ENCODE data around the gene E2F7.
"Not testable (repeated sequence)": the region's sequence is repeated elsewhere in the genome, so short reads cannot be mapped to it uniquely, and the experiment has no call there.

Gene E2F7, protein sequence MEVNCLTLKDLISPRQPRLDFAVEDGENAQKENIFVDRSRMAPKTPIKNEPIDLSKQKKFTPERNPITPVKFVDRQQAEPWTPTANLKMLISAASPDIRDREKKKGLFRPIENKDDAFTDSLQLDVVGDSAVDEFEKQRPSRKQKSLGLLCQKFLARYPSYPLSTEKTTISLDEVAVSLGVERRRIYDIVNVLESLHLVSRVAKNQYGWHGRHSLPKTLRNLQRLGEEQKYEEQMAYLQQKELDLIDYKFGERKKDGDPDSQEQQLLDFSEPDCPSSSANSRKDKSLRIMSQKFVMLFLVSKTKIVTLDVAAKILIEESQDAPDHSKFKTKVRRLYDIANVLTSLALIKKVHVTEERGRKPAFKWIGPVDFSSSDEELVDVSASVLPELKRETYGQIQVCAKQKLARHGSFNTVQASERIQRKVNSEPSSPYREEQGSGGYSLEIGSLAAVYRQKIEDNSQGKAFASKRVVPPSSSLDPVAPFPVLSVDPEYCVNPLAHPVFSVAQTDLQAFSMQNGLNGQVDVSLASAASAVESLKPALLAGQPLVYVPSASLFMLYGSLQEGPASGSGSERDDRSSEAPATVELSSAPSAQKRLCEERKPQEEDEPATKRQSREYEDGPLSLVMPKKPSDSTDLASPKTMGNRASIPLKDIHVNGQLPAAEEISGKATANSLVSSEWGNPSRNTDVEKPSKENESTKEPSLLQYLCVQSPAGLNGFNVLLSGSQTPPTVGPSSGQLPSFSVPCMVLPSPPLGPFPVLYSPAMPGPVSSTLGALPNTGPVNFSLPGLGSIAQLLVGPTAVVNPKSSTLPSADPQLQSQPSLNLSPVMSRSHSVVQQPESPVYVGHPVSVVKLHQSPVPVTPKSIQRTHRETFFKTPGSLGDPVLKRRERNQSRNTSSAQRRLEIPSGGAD

GRCh38 chr12:77065361-77066204, at the start of gene E2F7:
Gene E2F7, minus strand, starts transcription at chr12:77065569. Its CDS starts 934 bp downstream, at chr12:77064635.
- DNase-seq = peak; percentile 82

DNA sequence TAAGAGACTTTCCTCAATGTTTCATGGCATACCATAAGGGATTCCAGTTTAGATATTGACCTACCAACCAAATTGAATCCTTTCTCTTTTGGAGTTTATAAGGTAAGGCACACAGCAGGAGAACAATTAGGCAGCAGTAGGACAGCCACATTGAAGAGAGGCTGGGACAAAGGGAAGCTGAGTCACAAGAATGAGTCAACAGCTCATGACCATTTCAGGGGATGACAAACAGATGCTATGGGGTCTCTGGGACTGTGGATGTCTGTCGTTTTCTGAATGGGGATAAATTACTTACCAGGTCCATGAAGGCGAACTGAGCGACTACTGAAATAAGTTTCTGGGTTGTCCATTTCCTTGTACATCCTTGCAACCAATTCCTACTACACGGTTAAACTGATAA, 48.6 kb upstream of the E2F7 start:
- no peak for DNase-seq

- DNase-seq = no peak
Measured at GRCh38 chr12:77108707-77109106, 43.3 kb upstream of the E2F7 start.

GRCh38 chr12:77107121-77107520, 41.8 kb upstream of the E2F7 start:
- no peak for DNase-seq

- DNase-seq = no peak
Measured at GRCh38 chr12:77104792-77105191, 39.4 kb upstream of the E2F7 start.

DNA sequence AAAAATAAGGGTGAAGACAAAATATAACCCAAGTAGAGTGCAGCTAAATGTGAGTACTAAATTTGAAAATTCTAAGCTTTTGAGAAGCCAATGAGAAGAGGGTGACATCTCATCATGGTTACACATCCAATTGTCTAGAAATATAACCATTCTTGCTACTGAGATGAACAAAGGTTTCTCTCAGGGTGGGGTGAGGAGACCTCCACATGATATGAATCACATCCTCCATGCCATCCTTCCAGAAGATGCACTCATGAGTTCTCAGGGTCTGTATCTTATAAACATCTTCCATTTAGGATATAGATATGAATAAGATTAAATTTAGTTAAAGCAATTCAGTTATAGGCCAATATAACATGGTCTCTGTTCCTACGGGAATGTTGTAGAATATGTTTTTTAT, 38.9 kb upstream of the E2F7 start:
- DNase-seq = no peak

GRCh38 chr12:77102691-77103090, 37.3 kb upstream of the E2F7 start:
- DNase-seq = no peak

- no peak for DNase-seq
Measured at GRCh38 chr12:77102123-77102522, 36.8 kb upstream of the E2F7 start.

DNA sequence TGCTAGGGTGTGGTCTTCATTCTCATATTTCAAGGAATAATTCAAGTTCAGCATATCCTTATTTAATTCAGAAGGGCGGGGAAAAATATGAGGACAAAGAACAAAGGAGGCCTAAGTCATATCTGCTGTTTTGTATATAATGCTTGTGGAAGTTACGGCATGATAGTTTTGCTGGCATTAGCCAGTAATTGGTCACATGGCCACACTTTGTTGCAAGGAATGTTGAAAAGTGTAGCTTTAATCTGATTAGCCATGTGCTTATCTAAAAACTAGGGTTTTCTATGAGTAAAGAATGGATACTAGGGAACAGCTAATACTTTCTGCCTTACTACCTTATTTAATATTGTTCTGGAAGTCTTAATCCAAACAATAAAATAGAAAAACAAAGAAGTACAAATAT, 34.4 kb upstream of the E2F7 start:
- DNase-seq = no peak

- no peak for DNase-seq
Measured at GRCh38 chr12:77097846-77098245, 32.5 kb upstream of the E2F7 start.

DNA sequence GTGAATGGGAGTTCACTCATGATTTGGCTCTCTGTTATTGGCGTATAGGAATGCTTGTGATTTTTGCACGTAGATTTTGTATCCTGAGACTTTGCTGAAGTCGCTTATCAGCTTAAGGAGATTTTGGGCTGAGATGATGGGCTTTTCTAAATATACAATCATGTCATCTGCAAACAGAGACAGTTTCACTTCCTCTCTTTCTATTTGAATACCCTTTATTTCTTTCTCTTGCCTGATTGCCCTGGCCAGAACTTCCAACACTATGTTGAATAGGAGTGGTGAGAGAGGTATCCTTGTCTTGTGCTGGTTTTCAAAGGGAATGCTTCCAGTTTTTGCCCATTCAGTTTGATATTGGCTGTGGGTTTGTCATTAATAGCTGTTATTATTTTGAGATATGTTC, 26.9 kb upstream of the E2F7 start:
- not testable (repeated sequence) for DNase-seq

DNA sequence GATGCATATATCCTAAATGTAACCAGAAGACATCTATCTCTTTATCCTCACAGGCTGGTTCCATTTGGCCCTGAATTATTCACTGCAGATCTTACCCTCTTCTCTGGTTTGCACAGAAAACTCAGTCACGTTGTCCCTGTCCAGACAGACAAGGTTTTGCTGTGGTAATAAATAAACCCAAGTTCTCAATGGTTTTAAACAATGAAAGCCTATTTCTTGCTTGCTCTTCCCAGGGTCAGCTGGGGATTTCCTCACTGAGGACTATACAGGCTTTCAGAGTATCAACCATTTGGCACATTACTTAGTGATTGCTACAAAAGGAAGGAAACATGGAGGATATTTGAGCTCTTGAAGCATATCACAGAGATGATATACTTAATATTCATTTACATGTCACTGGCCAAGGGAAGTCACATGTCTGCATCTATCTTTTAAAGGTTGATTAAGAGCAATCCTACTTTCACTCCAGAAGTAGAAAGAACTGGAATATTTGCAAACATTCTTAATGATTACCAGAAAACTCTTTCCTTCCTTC, 24.4 kb upstream of the E2F7 start:
- DNase-seq = no peak

DNA sequence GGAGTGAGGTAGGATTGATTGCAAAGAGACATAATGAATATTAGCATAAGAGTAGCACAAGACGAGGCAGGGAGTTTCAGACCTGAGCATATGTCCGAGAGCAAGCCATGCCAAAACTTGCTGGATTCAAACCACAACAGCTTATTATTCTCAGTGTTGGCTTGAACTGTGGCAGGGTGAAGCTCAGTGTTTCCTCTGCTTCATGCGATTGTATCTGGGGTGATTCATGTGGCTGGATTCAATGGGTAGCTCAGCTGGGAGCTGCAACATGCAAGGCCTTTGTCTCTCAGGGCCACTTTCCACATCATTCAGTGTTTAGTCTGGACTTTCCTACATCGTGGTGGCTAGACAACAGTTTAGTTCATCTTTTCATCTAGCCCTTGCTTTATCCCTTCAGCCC, 22.1 kb upstream of the E2F7 start:
- no peak for DNase-seq

GRCh38 chr12:77082021-77082420, 16.7 kb upstream of the E2F7 start:
- no peak for DNase-seq

DNA sequence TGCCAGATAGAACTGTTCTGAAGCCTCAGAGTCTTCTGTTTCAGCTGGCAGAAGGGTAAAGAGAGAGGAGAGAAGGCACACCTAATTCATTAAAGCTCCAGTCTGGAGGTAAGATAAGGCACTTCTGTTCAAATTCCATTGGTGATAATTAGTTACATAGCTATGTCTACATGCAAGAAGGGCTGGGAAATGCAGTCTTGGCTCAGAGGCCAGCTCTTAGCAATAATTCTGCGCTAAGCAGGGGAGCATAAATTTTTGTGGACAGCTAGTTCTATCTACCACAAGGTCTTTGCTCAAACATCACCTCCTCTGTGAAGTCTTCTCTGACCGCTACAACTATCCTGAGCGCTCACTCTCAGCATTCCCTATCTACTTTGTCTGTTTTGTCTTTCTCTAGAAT, 14.3 kb upstream of the E2F7 start:
- no peak for DNase-seq

GRCh38 chr12:77078231-77078630, 12.9 kb upstream of the E2F7 start:
- no peak for DNase-seq

GRCh38 chr12:77076886-77077285, 11.5 kb upstream of the E2F7 start:
- DNase-seq = no peak

DNA sequence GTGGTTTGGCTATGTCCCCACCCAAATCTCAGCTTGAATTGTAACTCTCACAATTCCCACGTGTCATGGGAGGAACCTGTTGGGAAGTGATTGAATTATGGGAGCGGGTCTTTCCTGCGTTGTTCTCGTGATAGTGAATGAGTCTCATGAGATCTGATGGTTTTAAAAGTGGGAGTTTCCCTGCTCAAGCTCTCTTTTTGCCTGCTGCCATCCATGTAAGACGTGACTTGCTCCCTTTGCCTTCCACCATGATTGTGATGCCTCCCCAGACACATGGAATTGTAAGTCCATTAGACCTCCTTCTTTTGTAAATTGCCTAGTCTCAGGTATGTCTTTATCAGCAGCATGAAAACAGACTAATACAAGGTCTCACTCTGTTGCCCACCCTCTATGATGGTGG, 8.5 kb upstream of the E2F7 start:
- not testable (repeated sequence) for DNase-seq

GRCh38 chr12:77072833-77073495, 7.6 kb upstream of the E2F7 start:
- no peak for DNase-seq

GRCh38 chr12:77070800-77071449, 5.6 kb upstream of the E2F7 start:
- no peak for DNase-seq

DNA sequence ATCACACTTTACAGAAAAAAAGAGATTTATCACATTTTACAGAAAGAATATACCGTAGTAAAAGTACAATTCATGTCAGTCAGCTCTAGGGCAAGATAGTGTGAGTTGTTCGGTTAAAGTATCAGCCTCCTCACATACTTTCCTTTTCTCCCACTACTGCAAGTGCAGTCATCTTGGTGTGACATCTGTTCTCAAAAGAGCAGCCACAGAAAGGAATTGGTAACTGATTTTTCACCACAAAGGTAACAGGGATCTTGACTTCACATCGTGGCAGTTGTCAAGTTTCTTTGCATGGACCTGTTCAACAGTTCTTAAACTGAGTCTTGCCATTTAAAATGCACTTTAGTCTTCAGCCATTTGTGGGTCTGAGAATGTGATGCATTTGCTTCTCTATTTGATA, 5.0 kb upstream of the E2F7 start:
- DNase-seq = no peak

- DNase-seq = peak; percentile 19
Measured at GRCh38 chr12:77064896-77065360, 441 bp downstream of the E2F7 start.
